Measurements from ENCODE around the gene ANKUB1.

The ANKUB1 gene

DNA sequence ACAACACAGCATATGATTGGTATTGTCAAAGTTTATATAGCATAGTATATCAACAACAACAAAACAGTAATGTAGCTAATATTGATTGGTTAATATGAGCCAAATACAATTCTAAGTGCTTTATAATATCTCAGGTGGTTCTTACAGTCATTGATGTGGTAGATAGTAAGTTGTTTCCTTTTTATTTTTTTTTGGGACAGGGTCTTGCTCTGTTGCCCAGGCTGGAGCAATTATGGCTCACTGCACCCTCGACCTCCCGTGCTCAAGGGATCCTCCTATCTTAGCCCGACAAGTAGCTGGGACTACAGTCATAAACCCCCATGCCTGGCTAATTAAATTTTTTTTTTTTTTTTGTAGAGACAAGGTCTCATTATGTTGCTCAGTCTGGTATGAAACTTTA lies 23.4 kb upstream of the ANKUB1 start:
- no peaks in the 10 kb centered on the region for H3K9me3 ChIP-seq (ENCODE audit: insufficient read depth, low read length, severe bottlenecking)
- peak overlapping the region; percentile 73; the same call in 1 of the 2 replicates for H3K4me2 ChIP-seq (ENCODE audit: insufficient read depth, low read length)
- no peak for ATAC-seq (ENCODE audit: insufficient read depth, low read depth)
- H3K9ac ChIP-seq (ENCODE audit: low read depth, low read length), result no peak overlapping the region
- peaks cover 34% of the 10 kb centered on the region for H3K4me1 ChIP-seq (ENCODE audit: insufficient read depth, low read length)
- no peak overlapping the region; a peak in 1 of 4 replicates for H3K4me3 ChIP-seq (ENCODE audit: low read depth in 1 of 2, low read length in 2 of 2)
- peaks cover 76% of the 10 kb centered on the region for H3K79me2 ChIP-seq (ENCODE audit: insufficient read depth, low read length)
- no peak overlapping the region for H2AFZ ChIP-seq (ENCODE audit: low read depth, low read length)
- H3K27ac ChIP-seq (ENCODE audit: low read length), result no peak overlapping the region
- TF ChIP-seq EZH2 (IDR thresholded peaks at IDR 0.05; ENCODE audit: borderline replicate concordance, low read depth, low read length, severe bottlenecking) (no peak), CTCF (IDR thresholded peaks at IDR 0.05; ENCODE audit: borderline replicate concordance, extremely low read depth, low read length, poor library complexity, severe bottlenecking) (no peak)
- no peaks in the 10 kb centered on the region for H3K36me3 ChIP-seq (ENCODE audit: insufficient read depth, low read length)
- H4K20me1 ChIP-seq (ENCODE audit: insufficient read depth, low read length), result peaks cover 31% of the 10 kb centered on the region; the same call in 1 of the 2 replicates
- DNase-seq, result no peak
- no peaks in the 10 kb centered on the region for H3K27me3 ChIP-seq (ENCODE audit: insufficient read depth, low read length, poor library complexity)

GRCh38 chr3:149815321-149815720 lies 23.0 kb upstream of the ANKUB1 start:
- ATAC-seq (ENCODE audit: insufficient read depth, low read depth), result no peak
- Histone ChIP-seq H3K79me2 (ENCODE audit: insufficient read depth, low read length) (peaks cover 72% of the 10 kb centered on the region), H3K27ac (ENCODE audit: low read length) (no peak overlapping the region), H2AFZ (ENCODE audit: low read depth, low read length) (no peak overlapping the region), H3K9me3 (ENCODE audit: insufficient read depth, low read length, severe bottlenecking) (no peaks in the 10 kb centered on the region), H3K4me2 (ENCODE audit: insufficient read depth, low read length) (peak overlapping the region; percentile 73; the same call in 1 of the 2 replicates), H3K36me3 (ENCODE audit: insufficient read depth, low read length) (no peaks in the 10 kb centered on the region), H3K4me1 (ENCODE audit: insufficient read depth, low read length) (peaks cover 34% of the 10 kb centered on the region), H3K4me3 (ENCODE audit: low read depth in 1 of 2, low read length in 2 of 2) (peak overlapping the region in 1 of 2 experiments; percentile 69; a peak in 1 of 4 replicates), H4K20me1 (ENCODE audit: insufficient read depth, low read length) (peaks cover 31% of the 10 kb centered on the region; the same call in 1 of the 2 replicates), H3K9ac (ENCODE audit: low read depth, low read length) (no peak overlapping the region), H3K27me3 (ENCODE audit: insufficient read depth, low read length, poor library complexity) (no peaks in the 10 kb centered on the region)
- no peak for DNase-seq
- TF ChIP-seq EZH2 (IDR thresholded peaks at IDR 0.05; ENCODE audit: borderline replicate concordance, low read depth, low read length, severe bottlenecking) (no peak), CTCF (IDR thresholded peaks at IDR 0.05; ENCODE audit: borderline replicate concordance, extremely low read depth, low read length, poor library complexity, severe bottlenecking) (no peak)

DNA sequence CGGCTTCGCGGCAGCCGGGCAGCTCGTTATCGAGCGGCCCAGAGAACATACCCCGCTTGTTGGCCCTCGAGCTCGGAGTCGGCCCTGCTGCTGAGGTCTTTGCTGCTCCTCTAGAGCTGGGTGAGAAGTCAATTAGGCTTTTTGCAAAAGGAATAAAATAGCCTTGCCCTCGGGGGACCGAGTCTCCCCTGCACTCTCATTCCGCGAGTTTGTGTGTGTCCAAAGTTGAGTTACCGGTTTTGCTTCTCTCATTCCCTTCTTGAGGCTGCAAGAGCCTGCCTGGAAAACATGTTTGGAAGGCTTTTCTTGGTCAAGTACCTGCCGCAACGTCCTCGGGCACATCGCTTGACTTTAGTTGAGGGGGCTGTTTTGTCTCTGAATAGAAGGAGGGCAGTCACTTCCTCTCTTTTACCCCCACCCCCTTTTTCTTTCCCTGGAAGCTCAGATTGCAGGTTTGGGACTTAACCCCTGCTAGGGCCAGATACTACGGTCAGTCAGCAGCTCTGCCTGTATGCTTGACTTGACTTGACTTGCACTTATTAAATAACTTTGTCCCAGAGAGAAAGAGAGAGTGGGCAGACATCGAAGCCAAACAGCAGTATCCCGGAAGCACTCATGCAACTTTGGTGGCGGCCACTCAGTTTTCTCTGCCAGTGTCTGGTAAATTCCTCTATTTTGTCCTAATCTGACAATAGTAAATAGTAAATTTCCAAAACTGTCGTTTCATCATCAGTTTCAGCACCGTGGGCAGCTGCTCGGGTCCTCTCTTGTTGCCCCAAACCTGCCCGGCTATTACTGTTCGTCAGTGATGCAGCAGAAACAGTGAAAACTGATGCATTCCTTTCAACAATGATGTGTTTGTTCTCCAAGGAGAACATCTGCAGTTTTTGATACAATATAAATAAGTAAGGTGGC lies 21.3 kb upstream of the ANKUB1 start:
- Histone ChIP-seq H3K4me1 (ENCODE audit: insufficient read depth, low read length) (peaks cover 34% of the 10 kb centered on the region), H4K20me1 (ENCODE audit: insufficient read depth, low read length) (peaks cover 28% of the 10 kb centered on the region; the same call in 1 of the 2 replicates), H3K36me3 (ENCODE audit: insufficient read depth, low read length) (no peaks in the 10 kb centered on the region), H3K9me3 (ENCODE audit: insufficient read depth, low read length, severe bottlenecking) (no peaks in the 10 kb centered on the region), H3K79me2 (ENCODE audit: insufficient read depth, low read length) (peaks cover 56% of the 10 kb centered on the region), H3K27ac (ENCODE audit: low read length) (peak overlapping the region; percentile 92), H2AFZ (ENCODE audit: low read depth, low read length) (peak overlapping the region; percentile 96), H3K4me3 (ENCODE audit: low read depth in 1 of 2, low read length in 2 of 2) (peak overlapping the region; percentile 69), H3K27me3 (ENCODE audit: insufficient read depth, low read length, poor library complexity) (no peaks in the 10 kb centered on the region), H3K9ac (ENCODE audit: low read depth, low read length) (peak overlapping the region; percentile 74), H3K4me2 (ENCODE audit: insufficient read depth, low read length) (peak overlapping the region; percentile 73)
- DNase-seq (peak; percentile 27), ATAC-seq (ENCODE audit: insufficient read depth, low read depth) (peak; percentile 23)
- TF ChIP-seq EZH2 (IDR thresholded peaks at IDR 0.05; ENCODE audit: borderline replicate concordance, low read depth, low read length, severe bottlenecking) (no peak), CTCF (IDR thresholded peaks at IDR 0.05; ENCODE audit: borderline replicate concordance, extremely low read depth, low read length, poor library complexity, severe bottlenecking) (no peak)
